Parathyroid adenoma (tissue), 2 donors: ENCODE results near the gene RIN3.

ENCODE experiments used
- H2AFZ ChIP-seq: fragments of 300-600 bp; sonication (generic); one replicate; pipeline ENCODE4 v1.7.0; 2017; ENCODE audit warnings: antibody characterized with exemption, mild to moderate bottlenecking
- H3K27ac ChIP-seq: fragments of 300-600 bp; sonication (generic); one replicate; pipeline ENCODE4 v1.7.0; 2017
- H3K27me3 ChIP-seq: fragments of 300-600 bp; sonication (generic); one replicate; pipeline ENCODE4 v1.7.0; 2017; ENCODE audit warnings: low read length; ENCODE audit not compliant: control insufficient read depth, insufficient read depth
- H3K36me3 ChIP-seq: fragments of 300-600 bp; sonication (generic); one replicate; pipeline ENCODE4 v1.7.0; 2017; ENCODE audit warnings: low read length; ENCODE audit not compliant: control insufficient read depth, insufficient read depth
- H3K4me1 ChIP-seq: fragments of 300-600 bp; sonication (generic); one replicate; pipeline ENCODE4 v1.7.0; 2017; ENCODE audit warnings: control low read depth
- H3K4me2 ChIP-seq: fragments of 300-600 bp; sonication (generic); one replicate; pipeline ENCODE4 v1.7.0; 2017; ENCODE audit warnings: low read length
- H3K4me3 ChIP-seq: fragments of 300-600 bp; sonication (generic); one replicate; pipeline ENCODE4 v1.7.0; 2017; ENCODE audit warnings: low read depth, low read length
- H3K79me2 ChIP-seq: fragments of 300-600 bp; sonication (generic); one replicate; pipeline ENCODE4 v1.7.0; 2017; ENCODE audit warnings: control low read depth
- H3K9ac ChIP-seq: fragments of 300-600 bp; sonication (generic); one replicate; pipeline ENCODE4 v1.7.0; 2017; ENCODE audit warnings: mild to moderate bottlenecking
- H3K9me3 ChIP-seq: fragments of 300-600 bp; sonication (generic); one replicate; pipeline ENCODE4 v1.7.0; 2017; ENCODE audit warnings: low read length; ENCODE audit not compliant: control insufficient read depth
- TF ChIP-seq, protein P1 (sequence below): fragments of 300-600 bp; sonication (generic); IDR thresholded peaks from one replicate; pipeline ENCODE4 v1.7.0; 2017; ENCODE audit warnings: antibody characterized with exemption, mild to moderate bottlenecking
- donor health status: primary hyperparathyroidism.

RIN3 gene

DNA sequence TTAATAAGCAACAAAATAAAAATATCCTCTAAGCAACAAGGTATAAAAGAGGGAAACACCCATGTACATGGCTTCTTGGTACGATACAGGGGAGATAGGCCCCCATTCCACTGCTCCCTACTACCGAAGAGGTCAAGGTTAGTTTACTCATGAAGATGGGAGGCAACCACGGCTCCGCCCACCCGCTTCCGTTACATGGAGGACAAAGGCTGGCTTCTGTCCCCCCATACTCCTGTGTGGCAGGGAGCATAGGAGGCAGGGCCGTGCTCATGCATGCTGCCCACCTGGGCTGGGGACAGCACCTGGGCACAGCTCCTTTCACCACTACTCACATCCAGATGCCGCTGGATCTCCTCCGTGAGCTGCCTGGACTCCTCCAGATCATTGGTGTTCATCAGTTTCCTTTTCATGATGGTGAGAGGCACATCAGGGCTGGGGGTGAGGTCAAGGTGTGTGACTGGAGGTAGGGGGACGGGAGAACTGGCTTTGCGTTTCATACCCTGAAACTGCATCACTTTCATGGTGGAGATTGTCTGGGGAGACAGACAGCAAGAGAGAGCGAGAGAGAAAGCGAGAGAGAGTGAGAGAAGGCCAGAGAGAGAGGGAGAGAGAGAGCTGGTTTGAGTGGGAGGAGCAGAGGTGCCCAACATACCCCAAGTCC, 195.9 kb downstream of the RIN3 start:
- Histone ChIP-seq H3K27me3 (no peaks in the 10 kb centered on the region), H3K4me1 (no peaks in the 10 kb centered on the region), H3K27ac (no peak overlapping the region), H3K4me2 (no peak overlapping the region), H3K9me3 (no peaks in the 10 kb centered on the region), H3K36me3 (no peaks in the 10 kb centered on the region), H3K79me2 (no peaks in the 10 kb centered on the region), H3K4me3 (no peak overlapping the region), H2AFZ (no peak overlapping the region), H3K9ac (no peak overlapping the region)
- TF ChIP-seq, protein P1, sequence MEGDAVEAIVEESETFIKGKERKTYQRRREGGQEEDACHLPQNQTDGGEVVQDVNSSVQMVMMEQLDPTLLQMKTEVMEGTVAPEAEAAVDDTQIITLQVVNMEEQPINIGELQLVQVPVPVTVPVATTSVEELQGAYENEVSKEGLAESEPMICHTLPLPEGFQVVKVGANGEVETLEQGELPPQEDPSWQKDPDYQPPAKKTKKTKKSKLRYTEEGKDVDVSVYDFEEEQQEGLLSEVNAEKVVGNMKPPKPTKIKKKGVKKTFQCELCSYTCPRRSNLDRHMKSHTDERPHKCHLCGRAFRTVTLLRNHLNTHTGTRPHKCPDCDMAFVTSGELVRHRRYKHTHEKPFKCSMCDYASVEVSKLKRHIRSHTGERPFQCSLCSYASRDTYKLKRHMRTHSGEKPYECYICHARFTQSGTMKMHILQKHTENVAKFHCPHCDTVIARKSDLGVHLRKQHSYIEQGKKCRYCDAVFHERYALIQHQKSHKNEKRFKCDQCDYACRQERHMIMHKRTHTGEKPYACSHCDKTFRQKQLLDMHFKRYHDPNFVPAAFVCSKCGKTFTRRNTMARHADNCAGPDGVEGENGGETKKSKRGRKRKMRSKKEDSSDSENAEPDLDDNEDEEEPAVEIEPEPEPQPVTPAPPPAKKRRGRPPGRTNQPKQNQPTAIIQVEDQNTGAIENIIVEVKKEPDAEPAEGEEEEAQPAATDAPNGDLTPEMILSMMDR = no peak

DNA sequence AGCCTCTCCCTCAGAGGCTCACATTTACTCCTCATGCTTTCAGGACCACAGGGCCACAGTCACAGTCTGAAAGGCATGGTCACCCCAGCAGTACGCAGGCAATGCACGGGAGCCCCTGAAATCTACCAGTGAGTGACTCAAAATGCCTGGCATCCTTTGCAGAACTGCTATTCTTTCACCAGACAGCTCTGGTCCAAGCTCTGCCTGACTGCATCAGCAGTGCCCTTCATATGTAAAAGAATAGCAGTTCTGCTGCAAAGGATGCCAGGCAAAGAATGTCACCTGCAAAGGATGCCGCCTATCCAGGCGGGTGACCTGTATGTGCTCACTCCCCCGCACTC, 196.4 kb downstream of the RIN3 start:
- H3K27ac ChIP-seq = no peak overlapping the region
- TF ChIP-seq, protein P1 = no peak
- no peaks in the 10 kb centered on the region for H3K36me3 ChIP-seq
- H3K4me1 ChIP-seq = no peaks in the 10 kb centered on the region
- H3K79me2 ChIP-seq = no peaks in the 10 kb centered on the region
- no peaks in the 10 kb centered on the region for H3K27me3 ChIP-seq
- no peaks in the 10 kb centered on the region for H3K9me3 ChIP-seq
- no peak overlapping the region for H2AFZ ChIP-seq
- no peak overlapping the region for H3K4me3 ChIP-seq
- H3K4me2 ChIP-seq = no peak overlapping the region
- H3K9ac ChIP-seq = no peak overlapping the region

DNA sequence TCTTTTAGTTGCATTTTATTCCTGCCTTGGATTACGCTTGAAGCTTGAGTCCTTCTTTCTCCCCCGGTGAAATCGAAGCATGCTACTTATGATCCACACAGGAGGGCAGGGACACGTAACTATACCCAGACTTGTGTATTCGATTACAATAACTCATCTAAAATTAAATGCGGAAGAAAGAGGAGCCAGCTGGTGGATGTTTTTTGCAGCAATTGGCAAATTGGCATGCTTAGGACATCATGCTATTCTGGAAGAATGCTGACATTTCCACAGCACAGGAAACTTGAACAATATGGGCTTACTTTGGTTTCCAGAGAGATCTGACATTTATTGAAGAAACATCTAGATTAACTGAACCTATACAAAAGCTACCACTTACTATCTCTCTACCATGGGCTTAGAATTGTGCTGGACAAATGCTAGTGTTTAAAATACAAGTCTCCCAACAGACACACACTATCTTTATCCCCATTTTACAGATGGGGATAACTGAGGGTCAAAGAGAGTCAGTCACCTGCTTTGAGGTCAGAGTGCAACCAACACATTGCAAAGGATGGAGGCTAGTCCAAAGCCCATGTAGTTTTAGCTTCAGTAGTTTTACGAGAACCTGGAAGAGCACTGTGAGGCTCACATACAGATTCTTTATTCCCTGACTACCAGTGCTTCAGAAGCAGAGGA, 198.5 kb downstream of the RIN3 start:
- no peaks in the 10 kb centered on the region for H3K27me3 ChIP-seq
- no peaks in the 10 kb centered on the region for H3K79me2 ChIP-seq
- H3K4me1 ChIP-seq = no peaks in the 10 kb centered on the region
- no peaks in the 10 kb centered on the region for H3K9me3 ChIP-seq
- H3K36me3 ChIP-seq = no peaks in the 10 kb centered on the region
- no peak overlapping the region for H3K27ac ChIP-seq
- no peak overlapping the region for H3K9ac ChIP-seq
- no peak overlapping the region for H3K4me3 ChIP-seq
- H3K4me2 ChIP-seq = no peak overlapping the region
- TF ChIP-seq, protein P1 = no peak
- H2AFZ ChIP-seq = no peak overlapping the region

DNA sequence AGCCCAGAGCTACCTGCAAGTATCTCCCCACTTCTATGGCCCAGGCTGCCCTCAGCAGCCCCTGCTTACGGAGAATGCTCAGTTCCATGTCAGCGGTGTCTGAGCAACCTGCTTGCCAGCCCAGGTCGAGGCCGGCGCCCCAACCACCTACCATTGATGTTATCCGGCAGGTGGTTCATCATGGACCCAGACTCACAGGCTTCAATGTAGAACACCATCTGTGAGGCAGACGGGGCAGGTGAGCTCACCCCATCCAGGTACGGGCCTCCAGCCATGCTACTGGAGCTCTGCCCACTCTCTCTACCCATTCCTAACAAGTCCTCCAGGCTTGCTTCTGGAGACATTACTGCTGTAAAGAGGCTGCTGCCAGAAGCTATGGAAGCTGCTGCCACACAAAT, 199.1 kb downstream of the RIN3 start:
- H3K79me2 ChIP-seq = no peaks in the 10 kb centered on the region
- no peak overlapping the region for H3K27ac ChIP-seq
- H3K4me3 ChIP-seq = no peak overlapping the region
- no peak overlapping the region for H3K9ac ChIP-seq
- H3K9me3 ChIP-seq = no peaks in the 10 kb centered on the region
- H3K4me1 ChIP-seq = no peaks in the 10 kb centered on the region
- H3K27me3 ChIP-seq = no peaks in the 10 kb centered on the region
- H3K36me3 ChIP-seq = no peaks in the 10 kb centered on the region
- H2AFZ ChIP-seq = no peak overlapping the region
- no peak overlapping the region for H3K4me2 ChIP-seq
- TF ChIP-seq, protein P1 = no peak
